ENCODE results near the gene AGAP1.

AGAP1 gene

DNA sequence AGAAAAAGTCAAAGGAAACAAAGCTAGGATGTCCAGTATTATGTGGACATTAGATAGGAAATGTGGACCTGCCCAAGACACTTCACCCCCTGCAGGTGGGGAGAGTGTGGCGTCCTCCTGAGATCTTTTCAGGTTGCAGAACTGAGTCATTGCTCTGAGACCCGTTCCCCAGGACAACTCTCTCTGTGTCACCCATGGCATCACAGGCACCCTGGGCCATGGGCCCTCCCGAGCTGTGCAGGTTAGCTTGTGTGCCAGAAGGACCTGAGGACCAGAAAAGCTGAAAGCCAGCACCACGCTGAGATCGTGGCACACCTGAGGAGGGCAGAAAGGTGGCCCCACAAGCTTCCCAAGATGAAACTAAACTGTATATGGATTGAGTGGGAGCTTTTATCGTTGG, 229.5 kb downstream of the AGAP1 start:
- no peak for DNase-seq

DNA sequence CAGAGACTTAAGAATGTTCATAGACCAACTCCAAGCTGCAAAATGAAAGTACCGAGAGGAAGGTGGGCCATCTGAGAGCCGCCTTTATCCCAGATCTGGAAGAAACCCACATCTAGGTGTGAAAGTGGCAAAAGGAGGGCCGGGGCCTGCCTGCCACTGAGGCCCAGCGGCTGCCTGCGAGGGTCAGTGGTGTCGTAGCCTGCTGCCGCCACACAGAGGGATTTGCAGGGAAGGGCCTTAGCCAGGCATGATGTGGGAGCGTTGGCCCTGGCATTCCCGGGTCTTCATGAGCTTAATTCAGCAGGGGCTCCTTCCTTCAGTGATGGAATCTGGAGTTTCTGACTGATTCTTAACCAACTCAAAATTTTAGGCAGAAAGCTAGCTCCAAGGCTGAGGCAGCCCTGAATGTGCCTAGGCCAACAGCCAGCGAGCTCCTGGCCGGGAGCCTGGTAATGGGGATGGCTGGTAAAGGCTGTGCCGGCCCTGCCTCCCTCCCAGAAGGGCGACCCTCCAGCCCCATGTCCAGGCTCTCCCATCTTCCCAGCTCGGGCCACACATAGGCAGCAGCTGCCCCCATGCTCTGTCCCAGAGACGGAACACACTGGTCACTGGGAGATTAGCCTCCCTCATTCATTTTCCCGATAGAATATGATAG, 230.1 kb downstream of the AGAP1 start:
- DNase-seq, result no peak

DNA sequence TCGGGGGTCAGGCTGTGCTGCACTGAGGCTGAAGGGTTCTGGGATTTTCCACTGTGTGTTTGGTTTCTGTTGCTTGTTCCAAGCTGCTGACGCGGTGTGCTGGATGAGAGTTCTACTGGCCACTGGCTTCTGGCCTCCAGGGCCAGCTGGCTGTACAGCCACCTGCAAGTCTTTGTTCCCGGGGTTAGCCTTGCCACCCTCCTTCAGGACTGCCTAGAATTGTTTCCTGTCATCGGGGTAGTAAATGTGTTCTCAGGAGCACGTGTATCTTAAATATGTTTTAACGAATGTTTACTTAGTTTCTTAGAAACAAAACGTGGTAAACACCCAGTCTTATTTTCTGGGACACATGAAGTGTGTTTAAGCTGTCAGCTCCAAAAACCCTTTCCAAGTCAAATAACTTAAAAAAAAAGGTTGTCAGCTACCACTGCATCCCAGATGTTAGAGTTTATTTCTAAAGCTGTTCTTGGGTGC, 231.2 kb downstream of the AGAP1 start:
- DNase-seq, result no peak

DNA sequence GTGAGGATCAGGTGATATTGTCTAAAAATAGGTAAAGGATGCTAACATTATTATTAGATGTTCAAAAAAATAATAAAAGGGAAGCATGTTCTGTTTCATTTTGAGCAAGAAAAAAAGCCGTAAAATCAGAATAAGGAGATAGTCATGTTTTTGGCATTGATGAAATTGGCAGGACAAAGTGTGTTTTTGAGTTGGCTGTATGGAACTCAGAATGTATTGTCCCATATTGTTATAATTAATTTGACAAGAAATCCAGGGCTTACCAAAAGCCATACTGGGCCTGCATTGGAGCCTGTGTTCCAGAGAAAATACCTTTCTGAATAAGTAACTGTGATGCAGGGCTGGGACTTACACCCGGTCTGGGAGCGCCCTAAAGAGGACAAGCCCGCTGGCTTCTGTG, 232.0 kb downstream of the AGAP1 start:
- DNase-seq, result no peak

DNA sequence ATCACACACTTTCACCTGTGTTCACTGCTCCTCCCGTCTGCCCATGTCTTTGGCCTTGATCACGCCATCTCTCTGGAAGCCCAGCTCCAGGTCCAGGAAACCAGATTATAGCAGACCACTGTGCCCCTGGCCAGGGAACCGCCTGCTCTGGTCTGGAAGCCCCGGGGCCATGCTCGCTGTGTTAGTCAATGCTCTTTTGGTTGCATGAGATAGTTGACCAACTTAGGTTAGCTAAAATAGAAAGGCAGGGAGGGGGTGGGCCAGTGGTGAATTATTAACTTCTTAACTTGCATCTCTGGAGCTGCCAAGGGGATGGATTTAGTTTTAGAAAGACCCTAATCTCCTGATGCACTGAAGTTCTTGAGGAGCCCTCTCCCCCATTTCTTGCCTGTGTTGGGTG, 232.7 kb downstream of the AGAP1 start:
- DNase-seq, result no peak

DNA sequence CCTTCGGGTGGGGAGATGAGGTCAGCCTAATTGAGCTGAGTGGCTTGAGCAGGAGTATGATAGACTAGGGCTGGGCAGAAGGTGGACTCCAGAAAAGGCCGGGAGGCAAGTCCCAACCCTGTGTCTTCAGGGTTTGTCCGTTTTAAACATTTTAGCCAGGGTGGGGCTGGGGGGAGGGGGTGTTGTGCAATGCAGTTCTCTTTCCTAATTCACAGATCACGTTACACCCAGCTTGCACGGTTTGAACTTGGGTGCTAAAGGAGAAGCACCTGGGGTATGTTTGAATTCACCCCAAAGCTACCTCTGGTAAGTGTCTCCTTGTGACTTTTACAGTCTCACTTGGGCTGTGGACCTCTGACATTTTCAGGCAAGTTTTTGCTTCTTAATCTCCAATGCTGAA, 233.3 kb downstream of the AGAP1 start:
- DNase-seq, result no peak

DNA sequence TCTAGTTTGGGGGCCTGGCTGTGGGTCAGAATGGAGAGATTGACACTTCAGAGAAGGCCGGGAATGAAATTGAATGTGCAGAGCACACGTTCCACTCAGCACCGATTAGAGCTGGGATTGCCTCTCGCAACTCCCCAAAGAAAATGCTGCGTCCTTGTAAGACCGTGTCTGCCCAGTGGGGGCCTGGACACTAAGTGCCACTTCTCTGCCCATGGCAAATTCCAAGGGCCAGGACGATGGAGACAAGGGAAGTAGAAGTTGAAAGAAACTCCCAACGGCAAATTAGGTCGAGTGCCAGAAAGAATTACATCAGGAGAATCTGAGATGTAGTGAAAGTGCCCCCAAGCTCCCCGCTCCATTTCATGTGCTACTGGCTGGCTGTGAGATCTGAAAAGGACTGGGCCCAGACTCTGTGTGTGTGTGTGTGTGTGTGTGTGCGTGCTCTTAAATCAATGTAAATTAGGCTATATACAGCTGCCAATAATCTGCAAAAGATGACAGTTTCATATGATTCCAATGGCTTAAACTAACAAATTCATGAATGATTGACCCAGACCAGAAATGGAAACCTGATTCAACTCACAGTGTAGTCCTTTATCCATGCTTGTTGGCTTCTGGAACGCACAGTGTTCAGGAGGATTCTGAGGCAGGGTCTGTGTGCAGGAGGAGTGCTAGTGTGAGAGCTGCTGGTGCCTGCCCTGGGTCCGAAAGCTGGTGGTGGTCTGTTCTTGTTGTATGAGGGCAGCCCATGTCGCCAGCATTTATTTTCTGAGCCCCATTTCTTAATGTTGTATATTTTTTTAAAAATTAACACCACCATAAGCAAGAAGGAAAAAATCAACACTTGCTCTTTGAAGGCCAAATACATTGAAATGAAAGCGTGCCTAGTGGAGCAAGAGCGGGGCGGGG, 234.3 kb downstream of the AGAP1 start:
- no peak for DNase-seq

DNA sequence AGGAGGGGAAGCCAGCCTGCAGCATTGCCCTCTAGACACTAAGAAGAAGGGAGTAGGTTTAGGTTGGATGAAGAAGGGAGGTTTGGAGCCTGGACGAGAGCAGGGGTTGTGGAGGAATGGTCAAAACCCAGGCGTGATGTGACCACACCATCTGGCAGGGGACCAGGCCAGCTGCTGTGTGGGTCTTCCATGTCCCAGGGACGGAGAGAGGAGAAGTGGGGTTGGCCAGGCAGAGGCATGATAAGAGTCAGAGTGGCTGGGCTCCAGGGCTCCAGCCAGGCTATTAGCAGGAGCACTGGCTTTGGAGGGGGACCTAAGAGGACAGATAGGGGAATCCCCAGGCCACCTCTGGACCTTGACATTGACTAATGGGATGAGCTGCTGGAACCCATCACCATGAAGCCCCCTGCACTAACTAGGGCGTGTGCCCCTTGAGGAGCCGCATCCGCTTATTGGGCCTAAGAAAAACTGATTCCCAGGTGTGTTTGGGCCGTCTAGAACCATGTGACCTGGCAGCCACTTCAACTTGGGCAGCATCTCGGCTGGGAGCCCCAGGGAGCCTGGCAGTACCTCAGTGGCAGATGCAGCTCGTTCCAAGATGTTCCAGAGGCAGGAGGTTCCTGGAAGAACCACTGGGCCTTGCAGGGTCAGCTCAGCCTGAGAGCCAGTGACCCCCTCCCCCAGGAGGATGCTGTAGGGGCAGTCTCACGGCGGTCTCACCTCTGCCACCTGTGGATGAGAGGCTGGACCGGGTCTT, 235.1 kb downstream of the AGAP1 start:
- DNase-seq, result no peak

DNA sequence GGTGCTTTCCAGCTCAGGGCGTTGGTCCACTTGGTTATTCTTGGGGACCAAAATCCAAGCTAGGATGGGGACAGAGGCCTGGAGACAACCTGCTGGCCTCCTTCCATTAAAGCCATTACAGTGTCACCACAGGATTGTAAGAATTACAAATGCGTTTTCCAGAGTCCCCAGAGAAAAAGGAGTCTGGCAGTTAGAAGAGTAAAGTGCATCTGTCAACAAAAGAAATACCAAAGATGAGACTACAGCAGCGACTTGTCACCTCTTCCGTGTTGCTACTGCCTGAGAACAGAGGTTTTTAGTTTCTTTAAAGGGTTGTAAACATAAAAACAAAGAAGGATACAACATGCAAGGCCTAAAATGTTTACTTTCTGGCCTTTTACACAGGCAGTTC, 235.7 kb downstream of the AGAP1 start:
- DNase-seq, result no peak

DNA sequence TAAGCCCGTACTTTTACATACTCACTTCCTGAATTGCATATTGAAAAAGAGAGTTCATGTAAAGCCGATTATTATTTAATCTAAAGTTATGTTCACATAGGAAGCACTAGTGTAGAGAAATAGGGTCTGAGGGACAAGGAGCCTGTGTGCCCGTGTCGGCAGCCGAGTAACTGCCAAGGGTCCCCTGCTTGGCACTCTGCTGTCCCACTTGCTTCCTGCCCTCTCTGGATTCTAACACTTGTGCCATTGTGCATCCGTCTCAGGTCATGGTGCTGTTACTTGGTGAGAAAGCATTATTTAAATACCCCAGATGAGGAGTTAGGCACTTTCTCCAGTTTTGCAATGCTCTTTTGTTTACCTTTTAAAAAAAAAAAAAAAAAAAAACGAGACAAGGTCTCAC, 236.3 kb downstream of the AGAP1 start:
- DNase-seq, result no peak

DNA sequence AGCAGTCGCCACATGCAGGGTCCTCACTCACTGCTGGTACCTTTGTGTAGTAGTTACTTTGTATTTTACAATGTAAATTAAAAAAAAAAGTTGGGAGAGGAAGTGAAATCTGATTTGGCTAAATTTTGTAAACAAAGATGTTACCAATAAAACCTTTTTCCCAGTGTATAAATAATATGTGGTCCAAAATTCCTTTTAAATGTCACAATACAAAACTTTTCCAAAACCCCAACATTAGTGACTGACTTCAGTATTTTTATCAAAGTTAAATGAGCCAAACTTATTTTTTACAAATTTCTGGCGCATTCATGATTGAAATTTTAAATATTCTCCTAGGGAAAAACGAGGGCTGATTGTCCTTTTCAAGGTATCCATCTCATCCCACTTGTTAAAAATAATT, 239.9 kb downstream of the AGAP1 start:
- no peak for DNase-seq

DNA sequence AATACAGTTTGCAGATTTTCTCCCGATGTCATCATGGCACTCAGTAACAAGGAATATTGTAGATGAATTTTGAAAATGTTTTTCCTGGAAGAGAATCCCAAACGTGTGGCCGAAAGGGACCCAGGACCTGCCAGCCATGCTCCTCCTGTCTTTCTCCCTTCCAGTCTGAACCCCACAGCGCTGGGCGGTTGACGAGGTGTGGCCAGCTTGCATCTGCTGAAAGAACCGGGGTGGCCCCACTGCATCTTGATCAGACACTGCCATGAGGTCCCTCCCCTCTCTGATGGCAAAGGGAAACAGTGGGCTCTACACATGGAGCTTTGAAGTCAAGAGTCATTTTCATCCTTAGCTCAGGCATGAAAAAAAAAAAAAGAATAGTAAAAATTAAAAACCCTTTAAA, 240.3 kb downstream of the AGAP1 start:
- DNase-seq, result no peak

DNA sequence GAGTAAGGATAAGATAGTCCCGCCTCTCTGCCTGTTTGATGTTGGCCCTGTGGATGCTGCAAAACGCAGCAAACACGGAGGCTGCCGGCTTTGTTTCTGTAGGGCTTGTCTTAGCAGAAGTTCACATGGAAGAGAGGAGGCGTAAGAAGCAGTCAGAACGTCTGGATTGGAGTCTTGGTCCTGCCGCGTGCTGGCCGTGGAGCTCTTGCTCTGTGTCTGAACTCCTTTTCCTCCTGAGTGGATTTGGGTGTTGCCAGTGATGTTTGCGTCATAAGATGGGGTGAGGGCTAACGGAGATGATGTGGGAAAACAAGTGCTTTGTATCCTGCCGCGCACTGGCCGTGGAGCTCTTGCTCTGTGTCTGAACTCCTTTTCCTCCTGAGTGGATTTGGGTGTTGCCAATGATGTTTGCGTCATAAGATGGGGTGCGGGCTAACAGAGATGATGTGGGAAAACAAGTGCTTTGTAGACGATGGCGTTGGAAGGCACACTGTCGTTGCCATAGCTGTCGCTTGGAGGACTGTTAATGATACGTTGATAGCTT, 240.9 kb downstream of the AGAP1 start:
- DNase-seq, result no peak

DNA sequence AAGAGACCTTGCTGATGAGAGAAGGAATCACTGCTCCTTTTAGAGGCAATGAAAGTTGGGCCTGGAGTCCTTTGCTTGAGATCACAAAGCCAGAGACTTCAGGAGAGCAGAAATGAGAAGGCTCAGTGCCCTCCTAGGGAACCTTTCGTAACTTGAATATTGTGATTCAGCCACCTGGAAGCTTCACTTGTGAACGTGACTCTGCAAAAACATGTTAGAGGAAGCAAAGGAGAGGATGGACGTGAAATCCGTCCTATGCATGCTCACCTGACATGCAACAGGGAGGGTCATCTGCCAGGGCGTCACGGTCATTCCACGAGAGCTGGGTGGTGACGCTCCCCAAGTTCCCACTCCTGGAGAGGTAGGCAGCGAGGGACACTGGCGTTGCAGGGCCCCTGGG, 243.6 kb downstream of the AGAP1 start:
- no peak for DNase-seq

DNA sequence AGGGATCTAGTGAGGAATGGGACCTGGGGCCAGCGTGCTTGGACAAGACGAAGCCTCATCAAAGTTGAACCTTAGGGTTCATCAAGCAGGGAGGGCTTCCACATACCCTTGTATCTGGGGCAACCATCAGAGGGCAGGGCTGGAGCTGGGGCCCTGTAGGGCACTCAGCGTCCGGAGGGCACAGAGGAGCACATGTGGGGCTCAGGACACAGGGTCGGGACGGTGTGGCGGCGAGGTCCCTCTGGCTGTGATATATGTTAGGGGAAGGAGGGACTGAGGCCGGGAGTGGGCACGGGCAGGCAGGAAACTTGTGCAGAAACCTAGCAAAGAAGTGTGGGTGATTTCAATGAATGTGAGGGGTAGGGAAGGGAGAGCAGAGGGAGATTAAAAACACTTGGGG, 244.0 kb downstream of the AGAP1 start:
- DNase-seq, result no peak

DNA sequence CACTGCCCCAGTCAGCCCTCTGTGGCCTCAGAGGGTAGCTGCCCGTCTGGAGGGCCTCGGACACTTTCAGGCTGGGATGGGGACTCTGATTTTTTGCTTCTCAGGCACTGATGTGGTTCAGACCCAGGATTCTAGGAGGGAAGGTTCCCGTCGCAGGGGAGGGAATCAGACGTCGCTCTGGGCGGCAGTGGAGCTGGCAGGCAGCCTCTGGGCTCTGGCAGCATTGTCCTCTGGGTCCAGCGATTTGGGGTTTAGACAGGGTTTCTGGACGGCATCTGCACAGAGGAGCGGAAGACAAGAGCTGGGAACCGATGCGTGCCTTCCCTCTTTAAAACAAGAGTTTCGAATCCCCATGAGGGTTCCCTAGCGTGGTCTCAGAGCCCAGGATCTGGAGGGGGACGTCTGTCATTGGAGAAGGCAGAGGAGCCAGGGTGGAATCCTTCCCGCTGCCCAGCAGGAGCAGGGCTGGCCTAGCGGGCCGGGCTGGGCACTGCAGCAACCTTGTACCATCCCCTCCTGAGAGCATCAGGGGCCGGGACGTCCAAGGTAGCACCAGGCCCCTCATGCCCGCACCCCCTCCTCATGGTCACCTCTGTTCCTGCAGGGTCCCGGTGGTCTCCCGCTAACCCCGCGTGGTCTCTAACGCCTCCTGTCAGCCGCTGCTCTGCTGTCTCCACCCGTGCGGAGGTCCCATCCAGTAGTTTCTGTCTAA, 246.0 kb downstream of the AGAP1 start:
- DNase-seq, result no peak

DNA sequence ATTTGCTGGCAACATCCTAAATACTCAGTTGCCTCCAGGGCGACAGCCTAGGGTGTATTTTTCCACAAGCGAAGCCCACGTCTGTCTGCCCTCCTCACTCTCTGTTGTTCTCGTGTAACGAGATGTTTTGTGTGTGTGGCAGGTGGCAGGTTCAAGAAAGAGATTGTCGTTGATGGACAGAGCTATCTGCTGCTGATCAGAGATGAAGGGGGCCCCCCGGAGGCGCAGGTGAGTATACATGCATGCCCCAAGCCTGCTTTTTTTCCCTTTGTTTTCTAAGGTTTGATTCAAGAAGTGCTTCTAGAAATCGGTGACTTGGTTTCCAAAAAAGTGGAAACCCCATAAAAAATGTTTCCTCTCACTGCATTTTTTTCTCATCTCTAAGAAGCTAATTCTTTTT, 247.0 kb downstream of the AGAP1 start:
- no peak for DNase-seq

DNA sequence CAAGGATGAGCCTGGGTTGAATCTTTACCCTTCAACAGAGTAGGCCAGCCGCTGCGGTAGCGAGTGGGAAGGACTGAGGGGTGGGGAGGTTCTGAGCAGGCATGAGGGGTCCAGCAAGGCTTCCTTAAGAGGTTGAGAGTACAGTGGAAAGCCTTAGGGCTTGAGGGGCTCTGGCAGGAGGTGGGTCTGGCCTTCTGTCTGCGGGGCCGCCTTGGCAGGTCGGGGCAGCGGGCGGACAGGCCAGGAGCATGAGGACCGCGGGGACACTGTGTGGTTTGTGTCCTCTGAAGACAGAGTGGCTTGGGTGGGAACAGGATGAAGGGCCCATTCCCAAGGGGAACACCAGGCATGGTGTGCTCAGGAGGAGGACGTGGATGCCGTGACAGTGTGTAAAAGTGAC, 250.3 kb downstream of the AGAP1 start:
- DNase-seq, result no peak

DNA sequence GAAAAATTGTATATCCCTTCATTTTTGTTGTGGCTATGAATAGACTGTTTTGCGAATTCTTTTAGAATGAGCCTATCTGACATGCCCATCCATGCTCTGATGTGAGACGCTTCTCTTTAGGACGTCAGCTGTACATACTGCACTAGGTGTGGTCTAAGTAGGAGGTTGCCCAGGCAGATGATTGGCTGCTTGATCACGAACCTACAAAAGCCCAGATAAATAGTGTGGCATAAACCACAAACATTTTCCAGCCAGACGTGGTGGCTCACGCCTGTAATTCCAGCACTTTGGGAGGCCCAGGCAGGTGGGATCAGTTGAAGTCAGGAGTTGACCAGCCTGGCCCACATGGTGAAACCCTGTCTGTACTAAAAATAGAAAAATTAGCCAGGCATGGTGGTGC, 251.8 kb downstream of the AGAP1 start:
- DNase-seq, result no peak

DNA sequence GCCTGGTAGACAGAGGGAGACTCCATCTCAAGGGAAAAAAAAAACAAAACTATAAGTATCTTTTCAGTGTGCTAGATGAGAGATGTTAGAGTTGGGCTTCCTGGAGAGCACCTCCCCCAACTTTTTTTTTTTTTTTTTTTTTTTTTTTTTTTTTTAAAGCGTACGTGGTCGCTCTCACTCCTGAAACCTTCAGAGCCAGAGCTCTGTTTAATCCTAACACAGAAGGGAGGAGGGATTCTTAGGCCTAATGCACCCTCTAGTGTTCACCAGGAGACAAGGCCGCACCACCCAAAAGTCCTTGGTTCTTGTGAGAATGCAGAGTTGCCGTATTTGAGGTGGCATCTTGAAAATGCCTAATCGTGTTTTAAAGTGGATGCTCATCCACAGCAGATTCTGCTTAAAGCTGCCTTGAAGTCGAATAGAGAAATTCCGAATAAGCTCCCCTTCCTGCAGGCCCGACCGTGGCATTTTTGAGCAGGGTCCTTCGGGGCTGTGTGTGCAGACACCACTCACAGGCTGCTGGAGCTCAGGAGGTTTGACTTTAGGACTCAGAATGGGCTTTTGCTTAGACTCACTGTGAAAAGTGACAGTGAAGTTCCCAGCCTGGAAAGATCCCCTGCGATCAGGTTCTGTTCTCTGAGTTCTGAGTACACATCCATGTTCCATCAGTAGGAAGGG, 252.6 kb downstream of the AGAP1 start:
- DNase-seq, result peak; percentile 57

DNA sequence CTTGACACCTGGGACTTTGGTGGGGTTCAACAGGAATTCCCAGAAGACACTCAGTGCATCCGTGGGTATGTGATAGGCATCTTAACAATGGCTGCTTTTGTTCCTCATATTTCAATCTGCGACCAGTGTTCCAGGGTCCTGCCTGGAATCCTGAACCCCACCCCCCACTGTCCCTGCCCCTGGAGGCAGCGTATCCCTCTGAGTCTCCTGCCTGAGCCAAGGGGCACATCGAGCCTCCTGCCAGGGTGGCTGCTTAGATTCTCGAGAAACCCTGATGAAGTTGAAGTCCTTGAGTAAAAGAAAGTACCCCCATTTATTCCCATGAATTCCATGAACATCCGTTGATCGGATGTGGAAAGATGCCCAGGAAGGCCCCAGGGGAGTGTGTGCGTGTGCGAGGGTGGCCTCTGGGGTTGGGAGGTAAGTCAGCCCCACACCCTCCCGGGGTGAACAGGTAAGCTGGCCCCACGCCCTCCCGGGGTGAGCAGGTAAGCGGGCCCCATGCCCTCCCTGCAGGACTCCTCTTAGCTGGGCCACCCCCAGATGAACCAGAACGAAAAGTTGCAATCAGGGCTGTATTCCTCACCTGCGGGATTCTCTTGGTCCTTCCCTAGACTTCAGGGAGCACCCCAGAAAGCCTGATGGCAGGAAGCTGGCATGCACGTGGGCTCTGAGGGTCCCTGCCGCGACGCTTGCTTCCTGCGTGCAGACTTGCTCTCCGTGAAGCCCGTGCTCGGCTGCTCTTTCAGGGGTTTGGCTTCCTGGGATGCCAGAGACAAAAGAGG, 253.3 kb downstream of the AGAP1 start:
- DNase-seq, result no peak

DNA sequence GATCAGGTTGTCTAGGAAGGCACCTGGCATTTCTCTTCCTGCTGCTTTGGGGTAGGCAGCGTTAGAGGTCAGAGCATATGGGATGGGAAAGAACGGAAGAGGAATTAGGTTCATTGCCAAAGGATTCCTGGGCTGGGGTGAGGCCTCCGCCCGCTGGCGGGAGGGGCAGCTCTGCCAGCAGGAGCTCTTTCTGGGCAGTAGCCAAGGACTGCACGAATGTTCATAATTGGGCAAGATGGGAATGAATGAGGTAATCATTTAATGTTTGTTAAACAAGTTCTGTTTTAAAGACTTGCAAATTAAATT, 253.9 kb downstream of the AGAP1 start:
- no peak for DNase-seq

Measured in activated CD4-positive, alpha-beta T cell treated with anti-CD3 and anti-CD28 coated beads, Interleukin-10, Interleukin-2, amounts not matched to agents 100 ng/mL and 50 ng/mL, durations not matched to agents 16 hours and 8 hours (primary cell).